ENCODE measurements around the gene DRAXIN.

Gene DRAXIN

DNA sequence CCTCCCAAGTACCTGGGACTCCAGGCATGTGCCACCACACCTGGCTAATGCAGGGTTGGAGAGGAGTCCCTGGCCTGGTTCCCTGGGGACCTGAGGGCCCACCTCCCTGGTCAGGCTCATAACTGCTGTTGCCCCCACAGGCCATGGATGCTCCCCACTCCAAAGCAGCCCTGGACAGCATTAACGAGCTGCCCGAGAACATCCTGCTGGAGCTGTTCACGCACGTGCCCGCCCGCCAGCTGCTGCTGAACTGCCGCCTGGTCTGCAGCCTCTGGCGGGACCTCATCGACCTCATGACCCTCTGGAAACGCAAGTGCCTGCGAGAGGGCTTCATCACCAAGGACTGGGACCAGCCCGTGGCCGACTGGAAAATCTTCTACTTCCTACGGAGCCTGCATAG lies 23.0 kb upstream of the DRAXIN start:
- no peak for DNase-seq (ENCODE audit: low spot score)
- in situ Hi-C loops (cut with MboI; ENCODE audit: low sequenced_read_pairs, unreplicated experiment), result no loop called here
- TF ChIP-seq CTCF (IDR thresholded peaks at IDR 0.05; ENCODE audit: borderline replicate concordance, control extremely low read depth, extremely low read depth, insufficient read depth, missing control alignments), result no peak

GRCh38 chr1:11670747-11671146 lies 20.8 kb upstream of the DRAXIN start:
- no peak for DNase-seq (ENCODE audit: low spot score)
- no peak for TF ChIP-seq CTCF (IDR thresholded peaks at IDR 0.05; ENCODE audit: borderline replicate concordance, control extremely low read depth, extremely low read depth, insufficient read depth, missing control alignments)
- in situ Hi-C loops (cut with MboI; ENCODE audit: low sequenced_read_pairs, unreplicated experiment), result no loop called here

GRCh38 chr1:11671205-11671543 lies 20.3 kb upstream of the DRAXIN start:
- DNase-seq (ENCODE audit: low spot score), result no peak
- TF ChIP-seq CTCF (IDR thresholded peaks at IDR 0.05; ENCODE audit: borderline replicate concordance, control extremely low read depth, extremely low read depth, insufficient read depth, missing control alignments), result no peak
- in situ Hi-C loops (cut with MboI; ENCODE audit: low sequenced_read_pairs, unreplicated experiment), result no loop called here

- in situ Hi-C loops (cut with MboI; ENCODE audit: low sequenced_read_pairs, unreplicated experiment), result no loop called here
- no peak for DNase-seq (ENCODE audit: low spot score)
- TF ChIP-seq CTCF (IDR thresholded peaks at IDR 0.05; ENCODE audit: borderline replicate concordance, control extremely low read depth, extremely low read depth, insufficient read depth, missing control alignments), result no peak
Measured at GRCh38 chr1:11671544-11672286, 19.8 kb upstream of the DRAXIN start.

GRCh38 chr1:11673089-11673769 lies 18.3 kb upstream of the DRAXIN start:
- in situ Hi-C loops (cut with MboI; ENCODE audit: low sequenced_read_pairs, unreplicated experiment), result no loop called here
- DNase-seq (ENCODE audit: low spot score), result no peak
- TF ChIP-seq CTCF (IDR thresholded peaks at IDR 0.05; ENCODE audit: borderline replicate concordance, control extremely low read depth, extremely low read depth, insufficient read depth, missing control alignments), result no peak

GRCh38 chr1:11674488-11674887 lies 17.0 kb upstream of the DRAXIN start:
- in situ Hi-C loops (cut with MboI; ENCODE audit: low sequenced_read_pairs, unreplicated experiment), result no loop called here
- DNase-seq (ENCODE audit: low spot score), result no peak
- no peak for TF ChIP-seq CTCF (IDR thresholded peaks at IDR 0.05; ENCODE audit: borderline replicate concordance, control extremely low read depth, extremely low read depth, insufficient read depth, missing control alignments)

Measured in GM13976 (cell line).